ENCODE results near the gene ADAMTS7.
A peak's percentile ranks its signal among the peaks of the same experiment; 100 is the strongest.

ADAMTS7 gene

GRCh38 chr15:78715434-78715833, 95.8 kb downstream of the ADAMTS7 start:
- no peak overlapping the region for H3K4me3 ChIP-seq (replicated peaks in 1 of 2; ENCODE audit: low read depth in 2 of 2, low read length in 2 of 2)
- DNase-seq (ENCODE audit: low read depth in 2 of 2), result peak in 1 of 2 donors; percentile 45
- no peak for TF ChIP-seq CTCF (IDR thresholded peaks at IDR 0.05; ENCODE audit: low read depth, low read length)

DNA sequence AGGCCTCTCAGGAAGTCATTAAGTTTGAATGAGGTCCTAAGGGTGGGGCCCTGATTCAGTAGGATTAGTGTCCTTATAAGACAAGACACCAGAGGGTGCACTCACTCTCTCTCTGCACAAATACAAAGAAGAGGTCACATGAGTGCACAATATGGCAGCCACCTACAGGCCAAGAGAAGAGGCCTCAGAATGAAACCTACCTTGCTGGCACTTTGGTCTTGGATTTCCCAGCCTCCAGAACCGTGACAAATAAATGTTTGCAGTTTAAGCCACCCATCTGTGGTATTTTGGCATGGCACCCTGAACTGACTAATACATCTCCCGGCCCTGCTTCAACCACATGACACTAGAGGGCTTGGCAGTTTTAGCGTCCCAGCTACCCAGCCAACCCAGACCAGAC, 96.4 kb downstream of the ADAMTS7 start:
- no peak overlapping the region for H3K4me3 ChIP-seq (replicated peaks in 1 of 2; ENCODE audit: low read depth in 2 of 2, low read length in 2 of 2)
- DNase-seq (ENCODE audit: low read depth in 2 of 2), result peak in 1 of 2 donors; percentile 48
- TF ChIP-seq CTCF (IDR thresholded peaks at IDR 0.05; ENCODE audit: low read depth, low read length), result peak; percentile 19

GRCh38 chr15:78712797-78713515, 98.3 kb downstream of the ADAMTS7 start:
- no peak overlapping the region for H3K4me3 ChIP-seq (replicated peaks in 1 of 2; ENCODE audit: low read depth in 2 of 2, low read length in 2 of 2)
- no peak for DNase-seq (ENCODE audit: low read depth in 2 of 2)
- no peak for TF ChIP-seq CTCF (IDR thresholded peaks at IDR 0.05; ENCODE audit: low read depth, low read length)

DNA sequence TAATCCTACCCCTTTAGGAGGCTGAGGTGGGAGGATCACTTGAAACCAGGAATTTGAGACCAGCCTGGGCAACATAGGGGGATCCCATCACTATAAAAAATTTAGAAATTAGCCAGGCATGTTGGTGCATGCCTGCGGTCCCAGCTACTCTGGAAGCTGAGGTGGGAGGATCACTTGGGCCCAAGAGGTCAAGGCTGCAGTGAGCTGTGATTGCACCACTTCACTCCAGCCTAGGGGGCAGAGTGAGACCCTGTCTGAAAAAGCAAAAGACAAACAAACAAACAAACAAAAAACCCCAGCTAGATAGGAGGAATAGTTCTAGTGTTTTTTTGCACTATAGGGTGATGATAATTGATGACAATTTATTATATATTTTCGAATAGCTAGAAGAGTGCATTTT, 99.6 kb downstream of the ADAMTS7 start:
- no peak for TF ChIP-seq CTCF (IDR thresholded peaks at IDR 0.05; ENCODE audit: low read depth, low read length)
- no peak for DNase-seq (ENCODE audit: low read depth in 2 of 2)
- no peak overlapping the region for H3K4me3 ChIP-seq (replicated peaks in 1 of 2; ENCODE audit: low read depth in 2 of 2, low read length in 2 of 2)

DNA sequence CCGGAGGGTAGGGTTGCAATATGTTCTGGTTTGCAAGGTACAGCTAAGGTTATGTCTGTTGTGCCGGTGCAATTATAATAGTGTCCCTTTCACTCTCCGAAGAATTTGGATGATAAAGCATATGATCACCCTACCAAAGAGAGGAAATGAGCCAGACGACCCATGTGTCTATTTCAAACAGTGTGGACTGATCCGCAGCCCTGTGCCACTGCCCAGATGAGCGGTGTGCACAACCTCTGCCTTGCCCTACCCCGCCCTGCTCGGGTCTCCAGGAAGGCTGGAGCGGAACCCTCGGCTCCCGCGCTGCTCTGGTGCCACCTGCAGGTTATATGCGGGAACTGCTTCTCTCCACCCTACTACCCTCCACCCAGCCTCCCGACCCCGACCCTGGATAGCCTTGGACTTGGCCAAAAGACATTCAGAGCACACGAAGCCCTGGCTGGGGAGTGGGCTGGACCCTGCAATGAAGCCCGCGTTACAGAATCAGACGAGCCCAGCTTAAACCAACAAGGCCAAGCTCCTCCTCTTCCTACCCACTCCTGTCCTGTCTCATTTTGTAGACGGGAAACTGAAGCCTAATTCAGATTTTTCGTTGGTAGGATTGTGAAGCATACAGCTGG, 101.9 kb downstream of the ADAMTS7 start:
- TF ChIP-seq CTCF (IDR thresholded peaks at IDR 0.05; ENCODE audit: low read depth, low read length), result peak; percentile 93
- DNase-seq (ENCODE audit: low read depth in 2 of 2), result peak; percentile 38 to 51
- no peak overlapping the region for H3K4me3 ChIP-seq (replicated peaks in 1 of 2; ENCODE audit: low read depth in 2 of 2, low read length in 2 of 2)
